Dendritic cell treated with granulocyte-macrophage colony-stimulating factor and Interleukin-4, amounts not matched to agents 40 ng/mL and 50 ng/mL, for 4 days (primary cell): ENCODE results near the gene SH3TC1.
A peak's percentile ranks its signal among the peaks of the same experiment; 100 is the strongest.

Experiments used
- H3K27ac Mint-ChIP-seq: one replicate; pipeline ENCODE4 v1.8.0; 2022; ENCODE audit warnings: mild to moderate bottlenecking, mixed read lengths
- H3K27me3 Mint-ChIP-seq: one replicate; pipeline ENCODE4 v1.8.0; 2022; ENCODE audit warnings: mild to moderate bottlenecking, mixed read lengths
- H3K36me3 Mint-ChIP-seq: one replicate; pipeline ENCODE4 v1.8.0; 2022; ENCODE audit warnings: low read depth, mixed read lengths
- H3K4me1 Mint-ChIP-seq: one replicate; pipeline ENCODE4 v1.8.0; 2022; ENCODE audit warnings: low read depth, mixed read lengths
- H3K4me3 Mint-ChIP-seq: one replicate; pipeline ENCODE4 v1.8.0; 2022; ENCODE audit warnings: mild to moderate bottlenecking, moderate library complexity, mixed read lengths
- H3K9me3 Mint-ChIP-seq: one replicate; pipeline ENCODE4 v1.8.0; 2022; ENCODE audit warnings: mixed read lengths
- intact Hi-C: fragments of 100-400 bp; cut with micrococcal nuclease; formaldehyde crosslinking; loops from one replicate; pipeline ENCODE4 v1.15.0; 2022

Gene SH3TC1

GRCh38 chr4:8224267-8224974, 25.3 kb downstream of the SH3TC1 start:
- Mint-ChIP-seq H3K4me1 (peaks cover 82% of the 10 kb centered on the region), H3K36me3 (peaks cover 97% of the 10 kb centered on the region), H3K9me3 (no peaks in the 10 kb centered on the region), H3K4me3 (no peak overlapping the region), H3K27me3 (peaks cover 3% of the 10 kb centered on the region), H3K27ac (no peak overlapping the region)
- intact Hi-C loops: no loop called here

- no peak overlapping the region for H3K27ac Mint-ChIP-seq
- peaks cover 93% of the 10 kb centered on the region for H3K36me3 Mint-ChIP-seq
- no peaks in the 10 kb centered on the region for H3K9me3 Mint-ChIP-seq
- peaks cover 75% of the 10 kb centered on the region for H3K4me1 Mint-ChIP-seq
- peaks cover 3% of the 10 kb centered on the region for H3K27me3 Mint-ChIP-seq
- H3K4me3 Mint-ChIP-seq: no peak overlapping the region
- intact Hi-C loops: no loop called here
These were observed 26.0 kb downstream of the SH3TC1 start for GRCh38 chr4:8224975-8225625.

GRCh38 chr4:8225706-8226443, 26.8 kb downstream of the SH3TC1 start:
- H3K27ac Mint-ChIP-seq: no peak overlapping the region
- no peaks in the 10 kb centered on the region for H3K9me3 Mint-ChIP-seq
- H3K27me3 Mint-ChIP-seq: peaks cover 3% of the 10 kb centered on the region
- H3K4me3 Mint-ChIP-seq: no peak overlapping the region
- peaks cover 74% of the 10 kb centered on the region for H3K4me1 Mint-ChIP-seq
- intact Hi-C loops: no loop called here
- H3K36me3 Mint-ChIP-seq: peaks cover 85% of the 10 kb centered on the region

- intact Hi-C loops: no loop called here
- Mint-ChIP-seq H3K36me3 (peaks cover 74% of the 10 kb centered on the region), H3K27ac (no peak overlapping the region), H3K4me1 (peaks cover 60% of the 10 kb centered on the region), H3K27me3 (peaks cover 3% of the 10 kb centered on the region), H3K4me3 (no peak overlapping the region), H3K9me3 (no peaks in the 10 kb centered on the region)
These were observed 28.2 kb downstream of the SH3TC1 start for GRCh38 chr4:8227201-8227770.

- H3K9me3 Mint-ChIP-seq: no peaks in the 10 kb centered on the region
- H3K4me3 Mint-ChIP-seq: no peak overlapping the region
- H3K4me1 Mint-ChIP-seq: peaks cover 54% of the 10 kb centered on the region
- H3K36me3 Mint-ChIP-seq: peaks cover 68% of the 10 kb centered on the region
- peaks cover 3% of the 10 kb centered on the region for H3K27me3 Mint-ChIP-seq
- no peak overlapping the region for H3K27ac Mint-ChIP-seq
- intact Hi-C loops: no loop called here
These were observed 28.8 kb downstream of the SH3TC1 start for GRCh38 chr4:8227771-8228318.

GRCh38 chr4:8228319-8229250, 29.5 kb downstream of the SH3TC1 start:
- Mint-ChIP-seq H3K4me1 (peaks cover 54% of the 10 kb centered on the region), H3K36me3 (peaks cover 61% of the 10 kb centered on the region), H3K9me3 (no peaks in the 10 kb centered on the region), H3K27me3 (peaks cover 3% of the 10 kb centered on the region), H3K27ac (peak overlapping the region; percentile 41), H3K4me3 (no peak overlapping the region)
- intact Hi-C loops: no loop called here

GRCh38 chr4:8229331-8229975, 30.4 kb downstream of the SH3TC1 start:
- intact Hi-C loops: no loop called here
- no peak overlapping the region for H3K27ac Mint-ChIP-seq

GRCh38 chr4:8230033-8230432, 30.9 kb downstream of the SH3TC1 start:
- no peak overlapping the region for H3K4me3 Mint-ChIP-seq
- H3K4me1 Mint-ChIP-seq: peaks cover 40% of the 10 kb centered on the region

More at GRCh38 chr4:8229331-8229975, 30.4 kb downstream of the SH3TC1 start:
- Mint-ChIP-seq H3K27me3 (peaks cover 3% of the 10 kb centered on the region), H3K36me3 (peaks cover 52% of the 10 kb centered on the region), H3K4me1 (peaks cover 45% of the 10 kb centered on the region), H3K9me3 (no peaks in the 10 kb centered on the region), H3K4me3 (no peak overlapping the region)

GRCh38 chr4:8230891-8231290, 31.8 kb downstream of the SH3TC1 start:
- Mint-ChIP-seq H3K4me1 (peaks cover 35% of the 10 kb centered on the region), H3K27me3 (no peaks in the 10 kb centered on the region), H3K36me3 (peaks cover 38% of the 10 kb centered on the region), H3K9me3 (no peaks in the 10 kb centered on the region), H3K27ac (no peak overlapping the region), H3K4me3 (no peak overlapping the region)
- intact Hi-C loops: no loop called here

More at GRCh38 chr4:8230033-8230432, 30.9 kb downstream of the SH3TC1 start:
- H3K36me3 Mint-ChIP-seq: peaks cover 46% of the 10 kb centered on the region
- H3K9me3 Mint-ChIP-seq: no peaks in the 10 kb centered on the region
- no peak overlapping the region for H3K27ac Mint-ChIP-seq
- intact Hi-C loops: no loop called here
- H3K27me3 Mint-ChIP-seq: peaks cover under 1% of the 10 kb centered on the region

GRCh38 chr4:8231551-8232049, 32.5 kb downstream of the SH3TC1 start:
- Mint-ChIP-seq H3K4me1 (peaks cover 34% of the 10 kb centered on the region), H3K27me3 (no peaks in the 10 kb centered on the region), H3K36me3 (peaks cover 31% of the 10 kb centered on the region), H3K9me3 (no peaks in the 10 kb centered on the region), H3K4me3 (no peak overlapping the region), H3K27ac (no peak overlapping the region)
- intact Hi-C loops: no loop called here

GRCh38 chr4:8232748-8233147, 33.7 kb downstream of the SH3TC1 start:
- H3K9me3 Mint-ChIP-seq: no peaks in the 10 kb centered on the region
- no peak overlapping the region for H3K27ac Mint-ChIP-seq
- no peak overlapping the region for H3K4me3 Mint-ChIP-seq
- no peaks in the 10 kb centered on the region for H3K27me3 Mint-ChIP-seq
- peaks cover 19% of the 10 kb centered on the region for H3K36me3 Mint-ChIP-seq
- peaks cover 34% of the 10 kb centered on the region for H3K4me1 Mint-ChIP-seq
- intact Hi-C loops: no loop called here

- Mint-ChIP-seq H3K36me3 (peaks cover 8% of the 10 kb centered on the region), H3K4me3 (no peak overlapping the region), H3K27ac (no peak overlapping the region), H3K9me3 (no peaks in the 10 kb centered on the region), H3K27me3 (no peaks in the 10 kb centered on the region), H3K4me1 (peaks cover 27% of the 10 kb centered on the region)
- intact Hi-C loops: no loop called here
These were observed 34.8 kb downstream of the SH3TC1 start for GRCh38 chr4:8233672-8234484.
